ENCODE measurements around the gene RXRA.

Gene RXRA

DNA sequence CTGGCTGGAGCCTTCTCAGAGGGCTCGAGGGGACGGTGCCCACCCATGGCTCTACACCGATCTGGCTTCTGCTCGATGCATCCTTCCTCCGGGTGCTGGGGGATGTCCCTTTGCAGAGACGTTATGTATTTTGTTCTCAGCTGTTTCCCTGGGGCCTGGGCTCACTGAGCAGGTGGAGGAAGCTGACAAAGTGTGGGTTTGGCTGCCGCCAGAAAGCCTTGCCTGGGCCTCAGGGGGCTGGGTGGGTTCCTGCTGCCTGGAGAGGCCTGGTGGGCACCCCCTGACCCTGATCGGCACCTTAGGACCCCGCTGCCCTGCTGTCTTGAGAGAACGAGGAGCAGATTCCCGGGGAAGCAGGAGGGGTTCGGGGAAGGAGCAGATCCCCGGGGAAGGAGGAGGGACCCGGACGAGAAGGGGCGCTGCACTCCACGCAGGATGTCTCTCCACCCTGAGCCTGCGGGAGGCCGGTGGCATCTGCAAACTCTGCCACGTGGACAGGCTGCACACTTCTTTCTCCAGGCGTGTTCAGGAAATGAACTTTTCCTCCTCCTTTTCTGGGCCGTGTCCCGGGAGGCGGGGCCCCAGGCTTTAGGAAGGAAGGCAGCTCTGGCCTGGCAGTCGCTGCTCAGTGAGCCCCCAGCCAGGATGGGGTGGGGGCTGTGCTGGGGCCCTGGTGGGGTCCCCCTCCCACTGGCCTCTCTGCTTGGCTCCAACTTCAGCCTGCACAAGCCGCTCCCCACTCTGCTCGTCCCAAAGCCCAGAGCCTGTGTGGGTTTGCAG lies 148.9 kb downstream of the RXRA start:
- Mint-ChIP-seq H3K4me3 (no peak overlapping the region), H3K9me3 (no peaks in the 10 kb centered on the region), H3K27ac (no peak overlapping the region), H3K4me1 (ENCODE audit: low read depth) (no peaks in the 10 kb centered on the region), H3K27me3 (ENCODE audit: low read depth) (no peaks in the 10 kb centered on the region), H3K36me3 (ENCODE audit: low read depth) (no peaks in the 10 kb centered on the region)
- no peak for DNase-seq (ENCODE audit: low spot score)

DNA sequence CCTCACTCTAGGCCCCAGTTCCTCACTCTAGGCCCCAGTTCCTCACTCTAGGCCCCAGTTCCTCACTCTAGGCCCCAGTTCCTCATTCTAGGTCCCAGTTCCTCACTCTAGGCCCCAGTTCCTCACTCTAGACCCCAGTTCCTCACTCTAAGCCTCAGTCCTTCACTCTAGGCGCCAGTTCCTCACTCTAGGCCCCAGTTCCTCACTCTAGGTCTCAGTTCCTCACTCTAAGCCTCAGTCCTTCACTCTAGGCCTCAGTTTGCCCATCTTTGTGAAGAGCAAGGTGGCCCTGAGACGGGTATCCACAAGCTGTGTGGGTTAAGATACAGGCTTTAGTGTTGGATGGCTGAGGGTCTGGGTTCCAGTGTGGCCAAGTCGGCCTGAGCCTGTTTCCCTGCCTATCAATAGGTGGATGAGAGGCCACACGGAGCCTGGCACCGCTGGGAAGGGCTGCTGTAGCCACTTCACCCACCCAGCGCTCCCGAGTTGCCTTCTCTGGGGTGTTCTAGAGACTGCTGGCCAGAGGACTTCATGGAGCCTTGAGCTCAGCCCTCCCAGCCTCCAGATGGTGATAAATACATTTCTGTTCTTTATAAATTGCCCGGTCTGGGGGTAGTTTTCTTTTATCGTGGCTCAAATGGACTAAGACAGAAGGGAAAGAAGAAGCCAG lies 150.2 kb downstream of the RXRA start:
- Mint-ChIP-seq H3K9me3 (no peaks in the 10 kb centered on the region), H3K4me3 (no peak overlapping the region), H3K27ac (no peak overlapping the region), H3K4me1 (ENCODE audit: low read depth) (no peaks in the 10 kb centered on the region), H3K27me3 (ENCODE audit: low read depth) (no peaks in the 10 kb centered on the region), H3K36me3 (ENCODE audit: low read depth) (no peaks in the 10 kb centered on the region)
- DNase-seq (ENCODE audit: low spot score): no peak

GRCh38 chr9:134476942-134477335 lies 150.7 kb downstream of the RXRA start:
- no peaks in the 10 kb centered on the region for H3K27me3 Mint-ChIP-seq (ENCODE audit: low read depth)
- H3K4me1 Mint-ChIP-seq (ENCODE audit: low read depth): no peaks in the 10 kb centered on the region
- no peak for DNase-seq (ENCODE audit: low spot score)
- no peak overlapping the region for H3K4me3 Mint-ChIP-seq
- no peaks in the 10 kb centered on the region for H3K36me3 Mint-ChIP-seq (ENCODE audit: low read depth)
- H3K9me3 Mint-ChIP-seq: no peaks in the 10 kb centered on the region
- H3K27ac Mint-ChIP-seq: no peak overlapping the region

- Mint-ChIP-seq H3K36me3 (ENCODE audit: low read depth) (no peaks in the 10 kb centered on the region), H3K27me3 (ENCODE audit: low read depth) (no peaks in the 10 kb centered on the region)
Measured at GRCh38 chr9:134477342-134477925, 151.2 kb downstream of the RXRA start.

GRCh38 chr9:134477927-134478326 lies 151.7 kb downstream of the RXRA start:
- DNase-seq (ENCODE audit: low spot score): no peak
- H3K27ac Mint-ChIP-seq: no peak overlapping the region
- H3K4me3 Mint-ChIP-seq: no peak overlapping the region
- no peaks in the 10 kb centered on the region for H3K4me1 Mint-ChIP-seq (ENCODE audit: low read depth)
- no peaks in the 10 kb centered on the region for H3K27me3 Mint-ChIP-seq (ENCODE audit: low read depth)
- H3K9me3 Mint-ChIP-seq: no peaks in the 10 kb centered on the region
- no peaks in the 10 kb centered on the region for H3K36me3 Mint-ChIP-seq (ENCODE audit: low read depth)

More at GRCh38 chr9:134477342-134477925, 151.2 kb downstream of the RXRA start:
- H3K4me1 Mint-ChIP-seq (ENCODE audit: low read depth): no peaks in the 10 kb centered on the region
- H3K4me3 Mint-ChIP-seq: no peak overlapping the region
- no peak overlapping the region for H3K27ac Mint-ChIP-seq
- no peaks in the 10 kb centered on the region for H3K9me3 Mint-ChIP-seq
- no peak for DNase-seq (ENCODE audit: low spot score)

DNA sequence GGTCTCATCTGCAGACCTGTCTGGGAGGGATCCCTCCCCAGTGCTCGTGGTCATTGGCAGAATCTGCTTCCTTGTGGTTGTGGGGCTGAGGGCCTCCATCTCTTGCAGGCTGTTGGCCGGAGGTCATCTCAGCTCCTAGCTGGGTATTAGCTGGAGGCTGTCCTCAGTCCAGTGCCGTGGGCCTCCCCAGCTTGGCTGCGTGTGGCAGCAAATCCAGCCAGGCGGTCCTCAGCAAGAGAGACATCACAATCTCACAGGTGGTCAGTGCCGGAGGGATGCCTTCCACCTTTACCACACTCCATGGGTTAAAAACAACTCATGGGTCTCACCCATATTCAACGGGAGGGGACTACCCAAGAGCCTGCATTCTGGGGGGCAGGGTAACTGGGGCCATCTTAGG lies 155.5 kb downstream of the RXRA start:
- Mint-ChIP-seq H3K9me3 (no peaks in the 10 kb centered on the region), H3K27ac (no peak overlapping the region), H3K36me3 (ENCODE audit: low read depth) (no peaks in the 10 kb centered on the region), H3K4me1 (ENCODE audit: low read depth) (no peaks in the 10 kb centered on the region), H3K27me3 (ENCODE audit: low read depth) (no peaks in the 10 kb centered on the region), H3K4me3 (no peak overlapping the region)
- DNase-seq (ENCODE audit: low spot score): no peak

DNA sequence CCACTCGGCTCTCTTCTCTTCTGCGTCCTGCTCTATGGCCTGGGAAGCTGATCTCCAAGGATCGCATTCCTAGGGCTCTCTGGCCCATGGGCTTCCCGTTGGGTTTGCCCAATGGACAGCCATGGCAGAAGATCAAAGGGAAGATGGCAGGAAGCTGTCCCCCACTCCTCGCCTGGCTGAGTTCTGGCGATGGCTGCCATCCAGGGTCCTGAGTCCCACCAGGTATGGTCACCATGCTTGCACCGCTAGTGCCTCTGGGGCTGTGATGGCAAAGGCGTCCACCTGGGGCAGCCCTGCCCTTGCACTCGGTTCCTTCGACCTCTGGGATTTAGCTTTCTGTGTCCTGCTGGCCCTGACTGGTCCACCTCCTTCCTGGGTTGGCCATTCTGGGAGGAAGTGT lies 156.0 kb downstream of the RXRA start:
- Mint-ChIP-seq H3K4me1 (ENCODE audit: low read depth) (no peaks in the 10 kb centered on the region), H3K27me3 (ENCODE audit: low read depth) (no peaks in the 10 kb centered on the region), H3K36me3 (ENCODE audit: low read depth) (no peaks in the 10 kb centered on the region)

DNA sequence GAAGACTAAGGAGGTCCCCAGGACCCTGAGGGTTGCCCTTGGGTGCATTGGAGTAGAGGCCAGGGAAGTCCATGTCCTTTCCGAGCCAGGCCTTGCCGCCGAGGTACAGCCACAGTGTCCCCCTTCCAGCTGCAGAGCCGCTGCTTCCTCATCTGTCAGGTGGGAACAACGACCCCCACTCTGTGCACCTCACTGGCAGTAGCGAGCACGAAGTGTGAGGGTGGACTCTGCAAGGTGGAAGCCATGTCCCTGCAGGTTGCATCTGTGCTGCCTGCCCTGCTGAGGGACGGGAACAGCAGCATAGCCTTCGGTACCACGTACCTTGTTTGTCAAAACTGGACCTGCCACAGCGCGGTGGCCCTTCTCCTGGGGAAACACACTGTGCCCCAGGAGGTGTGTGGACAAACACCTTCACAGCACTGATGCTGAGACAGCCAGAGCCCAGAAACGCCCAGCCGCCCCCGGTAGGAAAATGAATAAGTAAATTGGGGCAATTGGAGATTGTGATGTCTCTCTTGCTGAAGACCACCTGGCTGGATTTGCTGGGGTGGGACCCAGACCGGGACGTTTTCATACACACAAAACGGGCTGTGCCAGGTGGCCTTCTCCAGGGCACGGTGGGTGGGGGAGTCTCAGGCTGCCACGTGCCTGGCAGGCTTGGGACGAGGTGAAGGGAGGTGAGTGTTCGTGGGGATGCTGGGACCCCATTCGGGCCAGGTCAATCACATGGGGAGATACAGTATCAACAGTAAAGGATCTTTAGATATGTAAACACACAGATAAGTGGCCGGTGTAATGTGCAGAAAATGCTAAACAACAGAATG lies 157.3 kb downstream of the RXRA start:
- Mint-ChIP-seq H3K36me3 (ENCODE audit: low read depth) (no peaks in the 10 kb centered on the region), H3K9me3 (no peaks in the 10 kb centered on the region), H3K27me3 (ENCODE audit: low read depth) (no peaks in the 10 kb centered on the region), H3K4me3 (no peak overlapping the region), H3K27ac (no peak overlapping the region), H3K4me1 (ENCODE audit: low read depth) (no peaks in the 10 kb centered on the region)
- no peak for DNase-seq (ENCODE audit: low spot score)

More for the DNA sequence above, 156.0 kb downstream of the RXRA start:
- H3K9me3 Mint-ChIP-seq: no peaks in the 10 kb centered on the region
- H3K27ac Mint-ChIP-seq: no peak overlapping the region
- no peak for DNase-seq (ENCODE audit: low spot score)
- H3K4me3 Mint-ChIP-seq: no peak overlapping the region

DNA sequence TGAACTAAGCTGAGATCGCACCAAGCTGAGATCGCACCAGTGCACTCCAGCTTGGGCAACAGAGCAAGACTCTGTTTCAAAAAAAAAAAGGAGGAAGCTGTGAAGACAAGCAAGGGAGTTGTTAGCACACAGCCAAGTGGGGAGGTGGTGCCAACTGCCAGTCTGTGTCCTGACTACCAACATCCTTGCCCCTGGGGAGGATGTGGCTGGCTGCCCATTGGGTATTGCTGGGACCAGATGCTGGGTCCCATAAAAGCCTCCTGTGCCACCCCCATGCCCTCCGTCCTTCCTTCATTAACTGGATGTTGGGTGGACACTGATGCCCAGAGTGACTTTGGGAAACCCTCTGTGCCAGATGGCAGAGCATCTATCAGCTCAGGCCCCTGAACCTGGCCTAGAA lies 158.2 kb downstream of the RXRA start:
- Mint-ChIP-seq H3K4me3 (no peak overlapping the region), H3K36me3 (ENCODE audit: low read depth) (no peaks in the 10 kb centered on the region), H3K27me3 (ENCODE audit: low read depth) (no peaks in the 10 kb centered on the region), H3K9me3 (no peaks in the 10 kb centered on the region), H3K4me1 (ENCODE audit: low read depth) (no peaks in the 10 kb centered on the region), H3K27ac (no peak overlapping the region)
- DNase-seq (ENCODE audit: low spot score): no peak

GRCh38 chr9:134485653-134486052 lies 159.4 kb downstream of the RXRA start:
- no peak for DNase-seq (ENCODE audit: low spot score)
- H3K36me3 Mint-ChIP-seq (ENCODE audit: low read depth): no peaks in the 10 kb centered on the region
- no peaks in the 10 kb centered on the region for H3K27me3 Mint-ChIP-seq (ENCODE audit: low read depth)
- no peaks in the 10 kb centered on the region for H3K4me1 Mint-ChIP-seq (ENCODE audit: low read depth)
- H3K27ac Mint-ChIP-seq: no peak overlapping the region
- no peaks in the 10 kb centered on the region for H3K9me3 Mint-ChIP-seq
- H3K4me3 Mint-ChIP-seq: no peak overlapping the region

DNA sequence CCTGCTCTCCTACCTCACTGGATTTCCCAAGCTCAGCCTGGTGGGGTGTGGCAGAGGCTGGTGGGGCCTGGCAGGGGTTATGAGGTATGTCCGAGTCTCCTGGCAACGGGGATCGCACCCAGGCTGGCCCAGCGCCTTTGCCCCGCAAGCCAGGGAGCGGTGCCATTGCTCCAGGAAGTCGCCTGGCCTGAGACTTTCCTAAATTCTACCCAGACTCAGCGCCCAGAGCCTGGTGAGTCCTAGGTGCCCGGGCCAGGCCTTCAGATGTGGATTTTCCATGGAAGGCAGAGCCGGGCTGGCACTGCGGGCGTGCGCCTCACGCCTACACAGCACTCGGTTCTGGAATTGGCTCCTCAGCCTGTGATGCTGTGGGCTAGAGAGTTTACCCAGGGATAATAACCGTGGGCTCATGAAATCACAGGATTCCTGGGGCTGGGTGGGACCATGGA lies 159.9 kb downstream of the RXRA start:
- H3K27ac Mint-ChIP-seq: no peak overlapping the region
- H3K9me3 Mint-ChIP-seq: no peaks in the 10 kb centered on the region
- no peak for DNase-seq (ENCODE audit: low spot score)
- no peak overlapping the region for H3K4me3 Mint-ChIP-seq
- H3K4me1 Mint-ChIP-seq (ENCODE audit: low read depth): no peaks in the 10 kb centered on the region
- H3K27me3 Mint-ChIP-seq (ENCODE audit: low read depth): no peaks in the 10 kb centered on the region
- H3K36me3 Mint-ChIP-seq (ENCODE audit: low read depth): no peaks in the 10 kb centered on the region

DNA sequence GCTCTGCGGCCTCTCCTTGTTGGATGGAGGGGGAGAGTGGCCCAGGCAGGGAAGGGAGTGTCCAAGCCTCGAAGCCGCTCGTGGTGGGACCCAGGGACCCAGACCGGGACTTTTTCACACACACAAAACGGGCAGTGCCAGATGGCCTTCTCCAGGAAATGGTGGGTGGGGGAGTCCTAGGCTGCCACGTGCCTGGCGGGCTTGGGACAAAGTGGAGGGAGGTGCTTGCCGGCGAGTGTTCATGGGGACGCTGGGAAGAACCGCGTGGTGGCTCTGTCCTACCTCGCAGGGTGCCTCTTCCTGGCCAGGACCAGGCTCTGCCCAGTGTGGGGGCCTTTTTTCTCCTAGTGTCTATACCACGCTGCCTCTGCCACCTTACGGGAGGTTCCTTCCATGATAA lies 160.3 kb downstream of the RXRA start:
- Mint-ChIP-seq H3K27ac (no peak overlapping the region), H3K4me3 (no peak overlapping the region), H3K27me3 (ENCODE audit: low read depth) (no peaks in the 10 kb centered on the region), H3K4me1 (ENCODE audit: low read depth) (no peaks in the 10 kb centered on the region), H3K36me3 (ENCODE audit: low read depth) (no peaks in the 10 kb centered on the region), H3K9me3 (no peaks in the 10 kb centered on the region)
- DNase-seq (ENCODE audit: low spot score): no peak

Data from T-helper 2 cell treated with Interferon-gamma antibody and Interleukin-4, amounts not matched to agents 5 μg/mL and 100 μg/mL, for 36 hours (primary cell).